Measurements from ENCODE around the gene PACRG.

- no peak for TF ChIP-seq PPARA (CRISPR knock-in tag; IDR thresholded peaks at IDR 0.05; ENCODE audit: borderline replicate concordance)
- no peak for TF ChIP-seq BACH2 (CRISPR knock-in tag; IDR thresholded peaks at IDR 0.05; ENCODE audit: borderline replicate concordance)
- no peak for TF ChIP-seq CSDC2 (CRISPR knock-in tag; IDR thresholded peaks at IDR 0.05)
- no peak for TF ChIP-seq ESRRG (CRISPR knock-in tag; IDR thresholded peaks at IDR 0.05)
- TF ChIP-seq ZFP30 (CRISPR knock-in tag; IDR thresholded peaks at IDR 0.05), result no peak
- TF ChIP-seq GLIS3 (CRISPR knock-in tag; IDR thresholded peaks at IDR 0.05), result no peak
Measured at GRCh38 chr6:163254341-163254835, 526.6 kb downstream of the PACRG start.
